Prostate gland (tissue), 2 donors: Measurements from ENCODE around the gene VPS37C. TPM values are rescaled to one million over a fixed set of nuclear protein-coding genes. Genes with fewer than 3 reads are reported as not detected.

Experiments used
- DNase-seq: peaks from one replicate; pipeline ENCODE4 v3.0.0-alpha.2; 2019; ENCODE audit warnings: low spot score
- H3K27ac ChIP-seq, 2 donors: fragments of 200-600 bp; sonication (generic); 2 replicates each; pipeline ENCODE4 v1.5.1; 2017 to 2019
- H3K27me3 ChIP-seq: fragments of 200-600 bp; sonication (generic); replicated peaks from 2 replicates; pipeline ENCODE4 v1.5.1; 2019; ENCODE audit not compliant: insufficient read depth
- H3K36me3 ChIP-seq, 2 donors: fragments of 200-600 bp; sonication (generic); 1 replicate in 1 of 2; 2 replicates in 1 of 2; pipeline versions ENCODE4 v1.5.1 to v1.8.1; 2017 to 2019
- H3K4me1 ChIP-seq: fragments of 200-600 bp; sonication (generic); replicated peaks from 2 replicates; pipeline ENCODE4 v1.5.1; 2019
- H3K4me3 ChIP-seq, 2 donors: fragments of 200-600 bp; sonication (generic); 2 replicates each; pipeline ENCODE4 v1.5.1; 2017 to 2019
- H3K9me3 ChIP-seq: fragments of 200-600 bp; sonication (generic); 2 replicates; pipeline ENCODE4 v1.5.1; 2017
- POLR2A ChIP-seq: fragments of 450-650 bp; IDR thresholded peaks from one replicate; pipeline ENCODE4 v1.6.1; 2016; ENCODE audit warnings: antibody characterized with exemption, mild to moderate bottlenecking
- POLR2AphosphoS5 ChIP-seq: sonication (generic); formaldehyde crosslinking; IDR thresholded peaks from one replicate; pipeline ENCODE4 v1.6.1; 2017; ENCODE audit warnings: antibody characterized with exemption
- WGBS: methylation state at CpG from one replicate; pipeline ENCODE4 v1.1.5; 2018; 5-methylcytosine and 5-hydroxymethylcytosine counted together
- intact Hi-C: fragments of 100-400 bp; cut with DNase I; formaldehyde crosslinking; loops from one replicate; pipeline ENCODE4 v1.14.2; 2022
- total RNA-seq, 2 donors: library from RNA; depleted of rRNA; stranded (reverse); fragments of >200 nt; gene quantifications; one replicate each; pipeline ENCODE4 v1.1.0, GENCODE V29; 2016
- TF ChIP-seq, protein P1 (sequence below), 4 experiments: fragments of 200-600 bp in 2 of 4; fragments of 450-650 bp in 2 of 4; sonication (generic) in 2 of 4; IDR thresholded peaks; 1 replicate in 3 of 4; 2 replicates in 1 of 4; pipeline ENCODE4 v1.5.1; 2016 to 2019; ENCODE audit warnings: antibody characterized with exemption in 4 of 4, mild to moderate bottlenecking in 2 of 4, moderate library complexity in 2 of 4

VPS37C gene
- total RNA-seq, 2 donors from 2014 or later: 32.2 to 38.8 TPM

DNA sequence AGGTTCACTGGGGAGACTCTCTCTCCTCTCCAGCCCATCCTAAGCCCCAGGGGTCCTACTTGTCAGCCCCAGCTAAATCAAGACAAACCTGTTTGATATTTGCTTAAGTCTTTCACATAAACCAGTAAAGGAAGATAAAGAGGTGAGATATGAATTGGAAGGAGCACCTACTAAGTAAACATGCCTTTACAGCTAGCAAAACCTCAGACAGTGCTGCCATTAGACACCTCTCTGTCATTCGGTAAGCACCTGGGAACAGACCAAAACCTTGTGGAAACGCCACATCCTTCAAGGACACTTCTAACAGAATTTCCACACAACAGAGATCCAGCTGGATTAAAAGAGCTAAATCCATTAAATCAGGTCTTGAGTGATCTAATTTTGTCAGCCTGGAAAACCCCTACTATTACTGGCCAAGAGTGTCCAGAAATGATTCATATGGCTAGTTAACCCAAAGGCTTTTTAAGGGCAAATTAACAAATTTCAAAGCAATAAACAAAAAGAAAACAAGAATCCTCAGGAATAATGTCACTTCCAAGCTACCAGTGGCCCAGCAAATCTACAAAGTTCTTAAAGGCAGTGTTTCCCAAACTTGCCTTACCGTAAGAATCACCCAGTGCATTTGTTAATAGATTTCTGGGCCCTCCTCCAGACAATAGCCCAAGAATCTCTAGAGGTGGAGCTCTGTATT lies 2.4 kb downstream of the VPS37C start:
- H3K4me1 ChIP-seq: peaks cover 5% of the 10 kb centered on the region
- H3K36me3 ChIP-seq: no peaks in the 10 kb centered on the region
- intact Hi-C loops: no loop called here
- DNase-seq: peak; percentile 80
- WGBS: 15% methylated on average over 3 of the region's 3 CpGs
- no peaks in the 10 kb centered on the region for H3K27me3 ChIP-seq
- H3K4me3 ChIP-seq: peak overlapping the region in 1 of 2 donors; percentile 5
- H3K27ac ChIP-seq: peak overlapping the region; percentile 99
- TF ChIP-seq POLR2AphosphoS5: peak; percentile 89
- TF ChIP-seq, protein P1, sequence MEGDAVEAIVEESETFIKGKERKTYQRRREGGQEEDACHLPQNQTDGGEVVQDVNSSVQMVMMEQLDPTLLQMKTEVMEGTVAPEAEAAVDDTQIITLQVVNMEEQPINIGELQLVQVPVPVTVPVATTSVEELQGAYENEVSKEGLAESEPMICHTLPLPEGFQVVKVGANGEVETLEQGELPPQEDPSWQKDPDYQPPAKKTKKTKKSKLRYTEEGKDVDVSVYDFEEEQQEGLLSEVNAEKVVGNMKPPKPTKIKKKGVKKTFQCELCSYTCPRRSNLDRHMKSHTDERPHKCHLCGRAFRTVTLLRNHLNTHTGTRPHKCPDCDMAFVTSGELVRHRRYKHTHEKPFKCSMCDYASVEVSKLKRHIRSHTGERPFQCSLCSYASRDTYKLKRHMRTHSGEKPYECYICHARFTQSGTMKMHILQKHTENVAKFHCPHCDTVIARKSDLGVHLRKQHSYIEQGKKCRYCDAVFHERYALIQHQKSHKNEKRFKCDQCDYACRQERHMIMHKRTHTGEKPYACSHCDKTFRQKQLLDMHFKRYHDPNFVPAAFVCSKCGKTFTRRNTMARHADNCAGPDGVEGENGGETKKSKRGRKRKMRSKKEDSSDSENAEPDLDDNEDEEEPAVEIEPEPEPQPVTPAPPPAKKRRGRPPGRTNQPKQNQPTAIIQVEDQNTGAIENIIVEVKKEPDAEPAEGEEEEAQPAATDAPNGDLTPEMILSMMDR (IDR thresholded peaks at IDR 0.05): no peak
- H3K9me3 ChIP-seq: no peaks in the 10 kb centered on the region

DNA sequence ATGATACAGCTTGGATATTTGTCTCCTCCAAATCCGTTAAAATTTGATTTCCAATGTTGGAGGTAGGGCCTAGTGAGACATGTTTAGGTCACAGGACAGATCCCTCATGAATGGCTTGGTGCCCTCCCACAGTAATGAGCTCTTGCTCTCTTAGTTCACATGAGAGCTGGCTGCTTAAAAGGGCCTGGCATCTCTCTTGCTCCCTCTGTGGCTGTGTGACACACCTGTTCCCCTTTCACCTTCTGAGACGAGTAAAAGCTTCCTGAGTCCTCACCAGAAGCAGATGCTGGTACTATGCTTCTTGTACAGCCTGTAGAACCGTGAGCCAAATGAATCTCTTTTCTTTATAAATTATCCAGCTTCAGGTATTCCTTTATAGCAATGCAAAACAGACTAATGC lies 3.5 kb downstream of the VPS37C start:
- intact Hi-C loops: no loop called here
- Histone ChIP-seq H3K4me3 (no peak overlapping the region), H3K9me3 (no peaks in the 10 kb centered on the region), H3K27ac (peak overlapping the region; percentile 33 to 99), H3K4me1 (peaks cover 5% of the 10 kb centered on the region), H3K36me3 (no peaks in the 10 kb centered on the region), H3K27me3 (no peaks in the 10 kb centered on the region)
- DNase-seq: no peak
- WGBS: 62% methylated on average over 3 of the region's 3 CpGs
- TF ChIP-seq POLR2A (no peak), POLR2AphosphoS5 (no peak)
- TF ChIP-seq, protein P1 (IDR thresholded peaks at IDR 0.05): no peak

DNA sequence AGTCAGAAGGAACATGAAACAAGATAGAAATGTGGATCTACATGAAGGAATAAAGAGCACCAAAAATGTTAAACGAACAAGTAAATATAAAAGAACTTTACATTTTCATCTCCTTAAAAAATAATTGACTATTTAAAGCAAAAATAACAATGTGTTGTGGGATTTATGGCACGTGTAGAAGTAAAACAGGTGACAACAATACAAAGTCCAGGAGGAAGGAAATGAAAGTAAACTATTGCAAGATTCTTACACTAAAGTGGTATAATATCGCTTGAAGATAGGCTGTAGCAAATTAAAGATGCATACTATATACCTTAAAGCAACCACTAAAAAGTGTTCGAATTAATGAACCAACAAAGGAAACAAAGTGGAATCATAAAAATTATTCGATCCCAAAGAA lies 5.5 kb downstream of the VPS37C start:
- intact Hi-C loops: no loop called here

DNA sequence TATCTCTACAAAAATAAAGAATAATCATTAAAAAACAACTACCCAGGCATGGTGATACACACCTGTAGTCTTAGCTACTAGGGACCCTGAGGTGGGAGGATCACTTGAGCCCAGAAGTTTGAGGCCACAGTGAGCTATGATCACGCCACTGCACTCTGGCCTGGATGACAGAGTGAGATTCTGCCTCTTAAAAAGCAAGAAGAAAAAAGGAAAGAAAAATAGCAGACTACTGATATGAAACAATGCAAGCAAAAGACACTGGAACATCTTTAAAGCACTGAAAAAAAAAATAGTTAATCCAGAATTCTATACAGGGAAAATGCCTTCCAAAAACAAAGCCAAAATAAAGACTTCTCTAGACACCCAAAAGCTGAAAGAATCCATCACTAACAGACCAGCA lies 5.9 kb downstream of the VPS37C start:
- 95% methylated on average over 1 of the region's 1 CpG for WGBS
- Histone ChIP-seq H3K36me3 (no peaks in the 10 kb centered on the region), H3K4me1 (peaks cover 18% of the 10 kb centered on the region), H3K9me3 (no peaks in the 10 kb centered on the region), H3K27me3 (no peaks in the 10 kb centered on the region), H3K4me3 (no peak overlapping the region), H3K27ac (no peak overlapping the region)
- intact Hi-C loops: no loop called here
- no peak for DNase-seq
- TF ChIP-seq POLR2AphosphoS5 (no peak), POLR2A (no peak)
- TF ChIP-seq, protein P1 (IDR thresholded peaks at IDR 0.05): no peak

More for the DNA sequence above, 5.5 kb downstream of the VPS37C start:
- Histone ChIP-seq H3K27me3 (no peaks in the 10 kb centered on the region), H3K36me3 (no peaks in the 10 kb centered on the region), H3K4me3 (no peak overlapping the region), H3K4me1 (peaks cover 13% of the 10 kb centered on the region), H3K9me3 (no peaks in the 10 kb centered on the region), H3K27ac (no peak overlapping the region)
- TF ChIP-seq POLR2AphosphoS5: no peak
- no peak for TF ChIP-seq POLR2A
- TF ChIP-seq, protein P1 (IDR thresholded peaks at IDR 0.05): no peak
- 86% methylated on average over 5 of the region's 5 CpGs for WGBS
- no peak for DNase-seq

DNA sequence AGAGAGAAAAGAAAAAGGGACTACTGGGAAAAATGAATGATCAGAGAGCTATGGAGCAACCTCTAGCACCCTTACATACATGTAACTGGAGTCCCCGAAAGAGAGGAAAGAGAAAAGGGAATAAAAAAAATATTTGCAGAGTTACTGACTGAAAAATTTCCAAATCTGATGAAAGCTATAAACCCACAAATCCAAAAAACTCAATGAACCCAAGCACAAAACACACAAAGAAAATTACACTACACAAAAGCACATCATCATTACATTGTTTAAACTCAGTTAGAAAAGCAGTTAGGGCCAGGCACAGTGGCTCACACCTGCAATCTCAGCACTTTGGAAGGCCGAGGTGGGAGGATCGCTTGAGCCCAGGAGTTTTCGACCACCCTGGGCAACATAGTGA lies 6.7 kb downstream of the VPS37C start:
- Histone ChIP-seq H3K4me1 (peaks cover 26% of the 10 kb centered on the region), H3K9me3 (no peaks in the 10 kb centered on the region), H3K36me3 (no peaks in the 10 kb centered on the region), H3K27me3 (no peaks in the 10 kb centered on the region), H3K27ac (no peak overlapping the region), H3K4me3 (no peak overlapping the region)
- no peak for DNase-seq
- intact Hi-C loops: no loop called here
- 90% methylated on average over 4 of the region's 4 CpGs for WGBS
- TF ChIP-seq POLR2A: no peak
- TF ChIP-seq POLR2AphosphoS5: no peak
- TF ChIP-seq, protein P1 (IDR thresholded peaks at IDR 0.05): no peak
